Stimulated activated CD8-positive, alpha-beta memory T cell treated with anti-CD3 and anti-CD28 coated beads, Interleukin-12 subunit alpha, Interleukin-12 subunit beta, amount 100 ng/mL, for 24 hours (primary cell): Measurements from ENCODE around the gene VPS13D.

Source experiments
- DNase-seq: peaks from one replicate; pipeline ENCODE4 v3.0.0-alpha.2; 2020; ENCODE audit errors: extremely low read depth

VPS13D gene

DNA sequence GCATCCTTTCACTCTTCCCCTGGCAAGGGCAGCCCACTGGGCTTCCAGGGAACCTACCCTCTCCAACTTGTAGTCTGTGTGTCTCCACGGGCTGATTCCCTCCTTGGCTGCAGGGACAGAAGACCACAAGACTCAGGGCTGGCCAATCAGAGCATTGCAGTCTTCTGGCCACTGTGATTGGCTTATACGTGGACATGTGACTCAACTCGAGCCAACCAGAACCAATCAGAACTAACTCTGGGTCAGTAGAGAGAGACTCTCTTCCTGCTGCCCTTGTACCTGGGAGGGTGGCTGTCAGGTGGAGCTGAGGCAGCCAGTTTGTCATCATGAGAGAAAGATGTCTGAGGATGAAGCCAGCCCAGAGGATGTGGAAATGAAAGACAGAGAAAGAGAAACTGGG lies 324.1 kb downstream of the VPS13D start:
- no peak for DNase-seq

- DNase-seq = no peak
Measured at GRCh38 chr1:12554521-12555305, 324.9 kb downstream of the VPS13D start.

GRCh38 chr1:12555411-12556367 lies 325.9 kb downstream of the VPS13D start:
- no peak for DNase-seq

- no peak for DNase-seq
Measured at GRCh38 chr1:12556368-12556930, 326.6 kb downstream of the VPS13D start.

DNA sequence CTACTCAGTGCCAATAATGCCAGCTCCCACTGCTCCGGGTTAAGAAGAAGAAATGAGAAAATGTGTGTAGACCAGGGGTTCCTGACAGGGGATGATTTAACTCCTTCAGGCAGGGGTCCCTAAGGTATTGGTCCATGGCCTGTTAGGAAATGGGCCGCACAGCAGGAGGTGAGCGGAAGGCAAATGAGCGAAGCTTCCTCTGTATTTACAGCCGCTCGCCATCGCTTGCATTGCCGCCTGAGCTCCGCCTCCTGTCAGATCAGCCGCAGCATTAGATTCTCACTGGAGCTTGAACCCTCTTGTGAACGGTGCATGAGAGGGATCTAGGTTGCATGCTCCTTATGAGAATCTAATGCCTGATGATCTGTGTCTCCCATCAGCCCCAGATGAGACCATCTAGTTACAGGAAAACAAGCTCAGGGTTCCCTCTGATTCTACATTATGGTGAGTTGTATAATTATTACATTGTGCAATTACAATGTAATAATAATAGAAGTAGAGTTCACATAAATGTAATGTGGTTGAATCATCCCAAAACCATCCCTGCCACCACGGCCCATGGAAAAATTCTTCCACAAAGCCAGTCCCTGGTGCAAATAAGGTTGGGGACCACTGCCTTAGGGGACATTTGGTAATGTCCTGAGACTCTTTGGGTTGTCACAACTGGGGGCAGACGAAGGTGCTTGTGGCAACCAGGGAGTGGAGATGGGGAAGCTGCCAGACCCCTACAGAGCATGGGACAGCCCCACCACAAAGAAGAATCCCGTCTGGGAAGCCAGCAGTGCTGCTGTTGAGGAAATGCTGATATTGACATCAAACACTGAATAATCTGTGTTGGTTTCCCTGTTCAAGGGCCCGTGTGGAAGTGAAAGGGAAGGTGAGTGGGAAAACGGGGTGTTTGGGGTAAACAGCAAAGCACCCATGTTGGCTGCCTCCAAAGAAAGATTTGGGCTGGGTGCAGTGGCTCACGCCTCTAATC lies 327.4 kb downstream of the VPS13D start:
- no peak for DNase-seq

DNA sequence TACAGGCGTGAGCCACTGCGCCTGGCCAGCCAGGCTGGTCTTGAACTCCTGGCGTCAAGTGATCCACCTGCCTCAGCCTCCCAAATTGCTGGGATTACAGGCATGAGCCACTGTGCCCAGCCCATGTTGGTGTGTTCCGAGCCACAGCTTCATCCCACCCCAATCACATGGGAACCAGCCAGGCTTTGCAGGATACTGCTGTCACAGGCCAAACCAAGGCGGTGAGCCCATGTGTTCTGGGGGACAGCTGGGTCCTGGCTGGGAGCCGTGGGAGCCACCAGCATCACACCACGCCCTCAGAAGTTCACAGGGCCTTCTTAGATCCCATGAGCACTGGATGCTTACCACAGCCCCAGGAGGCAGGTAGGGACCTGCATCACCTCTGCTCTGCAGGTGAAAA lies 331.3 kb downstream of the VPS13D start:
- DNase-seq = no peak
